ENCODE measurements around the gene IL36G. TPM values are rescaled to one million over a fixed set of nuclear protein-coding genes. Genes with fewer than 3 reads are reported as not detected.

IL36G gene
- total RNA-seq, 1 donor from 2014 or later: not detected

DNA sequence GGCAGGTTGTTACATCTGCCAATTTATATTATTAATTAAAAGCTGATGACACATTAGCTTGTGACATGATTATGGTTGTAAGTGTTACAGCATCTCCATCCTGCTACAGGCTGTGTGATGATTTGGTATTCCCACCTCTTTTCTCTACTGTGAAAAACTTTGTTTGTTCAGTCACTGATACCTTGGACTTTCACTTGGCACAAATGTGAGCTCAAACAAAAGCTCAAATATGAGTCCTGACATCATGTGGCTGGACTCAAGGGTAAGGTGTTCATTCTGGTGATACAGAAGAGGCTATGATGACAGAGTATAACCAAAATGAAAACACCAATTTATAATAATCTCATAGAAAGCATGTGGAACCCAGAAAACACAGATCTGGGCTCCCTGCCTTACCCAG is 16.0 kb downstream of the IL36G start:
- Mint-ChIP-seq H3K27me3 (peaks cover 28% of the 10 kb centered on the region), H3K4me1 (ENCODE audit: low read depth) (no peaks in the 10 kb centered on the region), H3K36me3 (ENCODE audit: insufficient read depth) (no peaks in the 10 kb centered on the region), H3K27ac (no peak overlapping the region), H3K4me3 (ENCODE audit: low read depth) (no peak overlapping the region), H3K9me3 (ENCODE audit: low read depth) (peaks cover 5% of the 10 kb centered on the region)
- DNase-seq (ENCODE audit: low spot score, unreplicated experiment): no peak
- TF ChIP-seq, protein P1, sequence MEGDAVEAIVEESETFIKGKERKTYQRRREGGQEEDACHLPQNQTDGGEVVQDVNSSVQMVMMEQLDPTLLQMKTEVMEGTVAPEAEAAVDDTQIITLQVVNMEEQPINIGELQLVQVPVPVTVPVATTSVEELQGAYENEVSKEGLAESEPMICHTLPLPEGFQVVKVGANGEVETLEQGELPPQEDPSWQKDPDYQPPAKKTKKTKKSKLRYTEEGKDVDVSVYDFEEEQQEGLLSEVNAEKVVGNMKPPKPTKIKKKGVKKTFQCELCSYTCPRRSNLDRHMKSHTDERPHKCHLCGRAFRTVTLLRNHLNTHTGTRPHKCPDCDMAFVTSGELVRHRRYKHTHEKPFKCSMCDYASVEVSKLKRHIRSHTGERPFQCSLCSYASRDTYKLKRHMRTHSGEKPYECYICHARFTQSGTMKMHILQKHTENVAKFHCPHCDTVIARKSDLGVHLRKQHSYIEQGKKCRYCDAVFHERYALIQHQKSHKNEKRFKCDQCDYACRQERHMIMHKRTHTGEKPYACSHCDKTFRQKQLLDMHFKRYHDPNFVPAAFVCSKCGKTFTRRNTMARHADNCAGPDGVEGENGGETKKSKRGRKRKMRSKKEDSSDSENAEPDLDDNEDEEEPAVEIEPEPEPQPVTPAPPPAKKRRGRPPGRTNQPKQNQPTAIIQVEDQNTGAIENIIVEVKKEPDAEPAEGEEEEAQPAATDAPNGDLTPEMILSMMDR (IDR thresholded peaks at IDR 0.05; ENCODE audit: unreplicated experiment): no peak

DNA sequence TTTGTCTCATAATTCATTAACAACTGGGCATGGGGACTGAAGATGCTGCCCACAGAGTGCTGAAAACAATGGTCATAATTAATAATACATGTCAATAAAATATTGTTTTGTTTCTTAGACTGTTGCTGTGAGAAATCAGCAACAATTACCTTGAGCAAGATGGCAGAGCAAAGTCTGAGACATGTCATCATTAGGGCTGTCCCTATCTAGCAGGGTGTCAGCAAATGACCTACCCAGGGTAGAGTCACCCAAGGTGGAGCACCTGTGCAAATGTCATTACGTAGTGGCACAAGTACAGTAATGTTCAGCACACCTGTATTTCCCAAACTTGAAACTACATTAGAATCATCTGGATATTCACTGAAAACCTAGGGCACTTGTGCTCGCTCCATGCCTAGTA is 16.8 kb downstream of the IL36G start:
- H3K36me3 Mint-ChIP-seq (ENCODE audit: insufficient read depth): no peaks in the 10 kb centered on the region
- no peak for DNase-seq (ENCODE audit: low spot score, unreplicated experiment)
- H3K27ac Mint-ChIP-seq: no peak overlapping the region
- peaks cover 30% of the 10 kb centered on the region for H3K27me3 Mint-ChIP-seq
- H3K4me3 Mint-ChIP-seq (ENCODE audit: low read depth): no peak overlapping the region
- no peaks in the 10 kb centered on the region for H3K4me1 Mint-ChIP-seq (ENCODE audit: low read depth)
- H3K9me3 Mint-ChIP-seq (ENCODE audit: low read depth): peaks cover 9% of the 10 kb centered on the region
- TF ChIP-seq, protein P1 (IDR thresholded peaks at IDR 0.05; ENCODE audit: unreplicated experiment): no peak

DNA sequence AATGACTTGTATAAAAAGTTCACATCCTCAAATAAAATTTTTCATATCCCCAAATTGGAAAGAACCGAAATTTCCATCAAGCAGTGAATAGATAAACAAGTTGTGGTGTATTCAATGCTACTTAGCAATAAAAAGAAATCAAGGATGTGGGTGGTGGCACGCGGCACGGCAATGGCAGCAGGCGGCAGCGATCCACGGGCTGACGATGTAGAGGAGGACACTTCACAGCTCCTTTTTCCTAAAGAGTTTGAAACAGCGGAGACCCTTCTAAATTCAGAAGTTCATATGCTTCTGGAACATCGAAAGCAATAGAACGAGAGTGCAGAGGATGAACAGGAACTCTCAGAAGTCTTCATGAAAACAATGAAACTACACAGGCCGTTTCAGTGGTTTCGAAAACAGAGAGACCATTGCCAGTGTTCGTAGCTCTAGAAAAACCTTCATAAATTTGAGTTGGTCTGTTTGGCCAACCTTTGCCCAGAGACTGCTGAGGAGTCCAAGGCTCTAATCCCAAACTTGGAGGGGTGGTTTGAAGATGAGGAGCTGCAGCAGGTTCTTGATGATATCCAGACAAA is 17.6 kb downstream of the IL36G start:
- H3K9me3 Mint-ChIP-seq (ENCODE audit: low read depth): peaks cover 15% of the 10 kb centered on the region
- TF ChIP-seq, protein P1 (IDR thresholded peaks at IDR 0.05; ENCODE audit: unreplicated experiment): no peak
- H3K27me3 Mint-ChIP-seq: peaks cover 30% of the 10 kb centered on the region
- H3K4me3 Mint-ChIP-seq (ENCODE audit: low read depth): no peak overlapping the region
- H3K36me3 Mint-ChIP-seq (ENCODE audit: insufficient read depth): no peaks in the 10 kb centered on the region
- no peak for DNase-seq (ENCODE audit: low spot score, unreplicated experiment)
- H3K4me1 Mint-ChIP-seq (ENCODE audit: low read depth): no peaks in the 10 kb centered on the region
- H3K27ac Mint-ChIP-seq: no peak overlapping the region

DNA sequence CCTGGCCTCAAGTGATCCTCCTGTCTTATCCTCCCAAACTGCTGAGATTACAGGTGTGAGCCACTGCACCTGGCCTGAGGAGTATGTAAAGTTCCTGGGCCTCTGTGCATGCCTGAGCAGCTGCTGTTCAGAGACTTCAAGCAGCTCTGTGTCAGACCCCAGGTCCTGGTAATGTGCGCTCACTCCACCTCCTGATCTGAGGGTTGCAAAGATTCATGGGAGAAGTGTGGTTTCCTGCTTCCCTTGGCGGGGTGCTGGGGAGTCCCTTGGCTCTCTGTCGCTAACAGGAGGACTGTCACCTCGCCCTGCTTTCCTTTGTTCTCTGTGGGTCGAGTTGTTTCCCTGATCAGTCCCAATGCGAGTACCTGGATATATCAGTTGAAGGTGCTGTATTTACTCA is 18.8 kb downstream of the IL36G start:
- no peak overlapping the region for H3K4me3 Mint-ChIP-seq (ENCODE audit: low read depth)
- no peaks in the 10 kb centered on the region for H3K36me3 Mint-ChIP-seq (ENCODE audit: insufficient read depth)
- H3K4me1 Mint-ChIP-seq (ENCODE audit: low read depth): no peaks in the 10 kb centered on the region
- peaks cover 27% of the 10 kb centered on the region for H3K9me3 Mint-ChIP-seq (ENCODE audit: low read depth)
- peaks cover 36% of the 10 kb centered on the region for H3K27me3 Mint-ChIP-seq
- DNase-seq (ENCODE audit: low spot score, unreplicated experiment): no peak
- H3K27ac Mint-ChIP-seq: no peak overlapping the region
- TF ChIP-seq, protein P1 (IDR thresholded peaks at IDR 0.05; ENCODE audit: unreplicated experiment): no peak

DNA sequence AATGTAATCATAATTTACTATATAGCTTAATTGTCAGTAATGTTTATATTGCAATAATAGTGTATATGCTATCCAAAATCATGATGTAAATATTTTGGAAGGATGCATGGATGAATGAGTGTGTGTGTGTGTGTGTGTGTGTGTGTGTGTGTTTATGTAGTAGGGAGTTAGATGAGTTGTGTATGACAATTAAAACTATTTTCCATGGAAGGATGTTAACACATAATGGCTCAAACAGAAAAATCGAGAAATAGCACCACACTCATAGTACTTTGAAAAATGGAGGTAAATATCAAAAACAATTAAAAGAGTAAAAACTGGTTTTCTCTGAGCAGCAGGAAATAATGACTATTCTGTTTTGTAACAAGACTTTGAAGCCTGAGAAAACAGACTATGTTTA is 19.3 kb downstream of the IL36G start:
- Mint-ChIP-seq H3K4me1 (ENCODE audit: low read depth) (no peaks in the 10 kb centered on the region), H3K27ac (no peak overlapping the region), H3K4me3 (ENCODE audit: low read depth) (no peak overlapping the region), H3K36me3 (ENCODE audit: insufficient read depth) (no peaks in the 10 kb centered on the region), H3K27me3 (peaks cover 34% of the 10 kb centered on the region), H3K9me3 (ENCODE audit: low read depth) (peaks cover 25% of the 10 kb centered on the region)
- TF ChIP-seq, protein P1 (IDR thresholded peaks at IDR 0.05; ENCODE audit: unreplicated experiment): no peak
- no peak for DNase-seq (ENCODE audit: low spot score, unreplicated experiment)
